ENCODE data around the gene LMBRD1. TPM values are rescaled to one million over a fixed set of nuclear protein-coding genes. Genes with fewer than 3 reads are reported as not detected.
"Not testable (repeated sequence)": the region's sequence is repeated elsewhere in the genome, so short reads cannot be mapped to it uniquely, and the experiment has no call there.

Gene LMBRD1
- total RNA-seq, 1 experiment from 2014 or later: 20.7 TPM

GRCh38 chr6:69668916-69669315 is 127.9 kb downstream of the LMBRD1 start:
- H3K36me3 Mint-ChIP-seq (ENCODE audit: insufficient read depth, unreplicated experiment): peaks cover 13% of the 10 kb centered on the region

GRCh38 chr6:69666779-69667178 is 130.0 kb downstream of the LMBRD1 start:
- DNase-seq (ENCODE audit: unreplicated experiment); H3K27ac Mint-ChIP-seq (ENCODE audit: low read depth, unreplicated experiment); BruUV-seq (replicated peaks); H3K9me3 Mint-ChIP-seq (ENCODE audit: unreplicated experiment); POLR2A ChIA-PET; H3K4me3 Mint-ChIP-seq (ENCODE audit: unreplicated experiment); H3K4me1 Mint-ChIP-seq (ENCODE audit: insufficient read depth, unreplicated experiment); intact Hi-C loops (cut with micrococcal nuclease): not testable (repeated sequence)
- Mint-ChIP-seq H3K36me3 (ENCODE audit: insufficient read depth, unreplicated experiment) (peaks cover 13% of the 10 kb centered on the region), H3K27me3 (ENCODE audit: insufficient read depth, unreplicated experiment) (peaks cover 45% of the 10 kb centered on the region)
- CTCF ChIA-PET: interaction anchor here (0.6 kb wide), 1 partner anchor 60 kb away, joined by 3 read pairs; no protein-coding TSS in a partner anchor

More at GRCh38 chr6:69668916-69669315, 127.9 kb downstream of the LMBRD1 start:
- Mint-ChIP-seq H3K4me1 (ENCODE audit: insufficient read depth, unreplicated experiment) (no peaks in the 10 kb centered on the region), H3K27ac (ENCODE audit: low read depth, unreplicated experiment) (no peak overlapping the region), H3K27me3 (ENCODE audit: insufficient read depth, unreplicated experiment) (peaks cover 23% of the 10 kb centered on the region), H3K9me3 (ENCODE audit: unreplicated experiment) (no peaks in the 10 kb centered on the region), H3K4me3 (ENCODE audit: unreplicated experiment) (no peak overlapping the region)
- no TSS peak for BruUV-seq (replicated peaks)
- ChIA-PET CTCF (no interaction called here), POLR2A (no interaction called here)
- TF ChIP-seq CTCF (IDR thresholded peaks at IDR 0.05; ENCODE audit: unreplicated experiment): no peak
- no peak for DNase-seq (ENCODE audit: unreplicated experiment)
- intact Hi-C loops (cut with micrococcal nuclease): no loop called here

DNA sequence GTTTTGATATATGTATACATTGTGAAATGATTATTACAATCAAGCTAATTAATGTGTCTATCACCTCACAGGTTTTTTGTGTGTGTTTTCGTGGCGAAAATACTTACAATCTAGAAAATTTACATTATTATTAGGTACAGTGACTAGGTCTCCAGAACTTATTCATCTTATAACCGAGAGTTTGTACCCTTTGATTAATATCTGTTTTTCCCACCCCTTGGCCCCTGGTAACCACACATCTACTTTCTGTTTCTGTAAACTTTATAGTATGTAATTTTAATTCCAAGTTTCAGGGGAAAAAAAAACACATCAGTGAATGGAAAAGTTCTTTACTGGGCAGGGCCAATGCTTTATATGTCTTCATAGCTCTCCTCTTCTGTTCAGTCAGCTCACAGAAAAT is 131.4 kb downstream of the LMBRD1 start:
- peaks cover 8% of the 10 kb centered on the region for H3K36me3 Mint-ChIP-seq (ENCODE audit: insufficient read depth, unreplicated experiment)
- H3K4me3 Mint-ChIP-seq (ENCODE audit: unreplicated experiment): no peak overlapping the region
- DNase-seq (ENCODE audit: unreplicated experiment): no peak
- H3K9me3 Mint-ChIP-seq (ENCODE audit: unreplicated experiment): no peaks in the 10 kb centered on the region
- TF ChIP-seq CTCF (IDR thresholded peaks at IDR 0.05; ENCODE audit: unreplicated experiment): no peak
- no TSS peak for BruUV-seq (replicated peaks)
- ChIA-PET POLR2A (no interaction called here), CTCF (interaction anchor here (0.7 kb wide), 1 partner anchor 14 kb away, joined by 4 read pairs; no protein-coding TSS in a partner anchor)
- intact Hi-C loops (cut with micrococcal nuclease): no loop called here
- peaks cover 58% of the 10 kb centered on the region for H3K27me3 Mint-ChIP-seq (ENCODE audit: insufficient read depth, unreplicated experiment)
- no peaks in the 10 kb centered on the region for H3K4me1 Mint-ChIP-seq (ENCODE audit: insufficient read depth, unreplicated experiment)
- H3K27ac Mint-ChIP-seq (ENCODE audit: low read depth, unreplicated experiment): no peak overlapping the region

- H3K27ac Mint-ChIP-seq (ENCODE audit: low read depth, unreplicated experiment): no peak overlapping the region
- H3K4me3 Mint-ChIP-seq (ENCODE audit: unreplicated experiment): no peak overlapping the region
- no peak for DNase-seq (ENCODE audit: unreplicated experiment)
- BruUV-seq (replicated peaks): no TSS peak
- intact Hi-C loops (cut with micrococcal nuclease): no loop called here
- peaks cover 2% of the 10 kb centered on the region for H3K9me3 Mint-ChIP-seq (ENCODE audit: unreplicated experiment)
- ChIA-PET CTCF (no interaction called here), POLR2A (no interaction called here)
- no peaks in the 10 kb centered on the region for H3K4me1 Mint-ChIP-seq (ENCODE audit: insufficient read depth, unreplicated experiment)
- no peak for TF ChIP-seq CTCF (IDR thresholded peaks at IDR 0.05; ENCODE audit: unreplicated experiment)
- no peaks in the 10 kb centered on the region for H3K36me3 Mint-ChIP-seq (ENCODE audit: insufficient read depth, unreplicated experiment)
- H3K27me3 Mint-ChIP-seq (ENCODE audit: insufficient read depth, unreplicated experiment): peaks cover 67% of the 10 kb centered on the region
Observed at GRCh38 chr6:69664551-69664950, 132.3 kb downstream of the LMBRD1 start.

DNA sequence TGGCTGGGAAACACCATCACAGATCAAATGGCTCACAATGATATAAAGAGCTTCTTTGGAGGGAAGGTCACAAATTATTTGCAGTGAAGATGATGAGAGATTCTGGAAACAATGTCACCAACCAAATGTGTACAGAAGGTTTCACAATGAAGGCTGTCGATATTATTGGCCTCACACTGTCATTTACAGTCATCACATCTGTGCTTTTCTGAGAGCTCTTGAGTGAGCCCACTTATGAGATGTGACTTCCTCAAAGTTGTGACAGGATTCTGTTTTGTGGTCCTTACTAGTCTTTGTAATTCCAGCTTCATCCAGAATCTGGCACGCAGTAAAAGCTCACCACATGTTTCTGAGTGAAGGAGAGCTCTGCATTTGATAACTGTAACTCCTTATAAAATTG is 133.6 kb downstream of the LMBRD1 start:
- Mint-ChIP-seq H3K4me1 (ENCODE audit: insufficient read depth, unreplicated experiment) (no peaks in the 10 kb centered on the region), H3K4me3 (ENCODE audit: unreplicated experiment) (no peak overlapping the region), H3K27me3 (ENCODE audit: insufficient read depth, unreplicated experiment) (peaks cover 80% of the 10 kb centered on the region), H3K36me3 (ENCODE audit: insufficient read depth, unreplicated experiment) (no peaks in the 10 kb centered on the region), H3K27ac (ENCODE audit: low read depth, unreplicated experiment) (no peak overlapping the region), H3K9me3 (ENCODE audit: unreplicated experiment) (peaks cover 14% of the 10 kb centered on the region)
- intact Hi-C loops (cut with micrococcal nuclease): no loop called here
- CTCF ChIA-PET: interaction anchor here (0.6 kb wide), 1 partner anchor 671 kb away, joined by 3 read pairs; no protein-coding TSS in a partner anchor
- TF ChIP-seq CTCF (IDR thresholded peaks at IDR 0.05; ENCODE audit: unreplicated experiment): no peak
- no TSS peak for BruUV-seq (replicated peaks)
- POLR2A ChIA-PET: interaction anchor here (0.8 kb wide), 1 partner anchor 9 kb away, joined by 3 read pairs; no protein-coding TSS in a partner anchor
- DNase-seq (ENCODE audit: unreplicated experiment): no peak
